Activated CD8-positive, alpha-beta memory T cell treated with anti-CD3 and anti-CD28 coated beads for 48 hours (primary cell): ENCODE measurements around the gene ZNF444.
"Not testable (repeated sequence)": the region's sequence is repeated elsewhere in the genome, so short reads cannot be mapped to it uniquely, and the experiment has no call there.

Experiments used
- DNase-seq, 3 experiments: peaks; one replicate each; pipeline ENCODE4 v3.0.0-alpha.2; 2020; ENCODE audit warnings: low read depth in 2 of 3, low spot score in 2 of 3

The ZNF444 gene

DNA sequence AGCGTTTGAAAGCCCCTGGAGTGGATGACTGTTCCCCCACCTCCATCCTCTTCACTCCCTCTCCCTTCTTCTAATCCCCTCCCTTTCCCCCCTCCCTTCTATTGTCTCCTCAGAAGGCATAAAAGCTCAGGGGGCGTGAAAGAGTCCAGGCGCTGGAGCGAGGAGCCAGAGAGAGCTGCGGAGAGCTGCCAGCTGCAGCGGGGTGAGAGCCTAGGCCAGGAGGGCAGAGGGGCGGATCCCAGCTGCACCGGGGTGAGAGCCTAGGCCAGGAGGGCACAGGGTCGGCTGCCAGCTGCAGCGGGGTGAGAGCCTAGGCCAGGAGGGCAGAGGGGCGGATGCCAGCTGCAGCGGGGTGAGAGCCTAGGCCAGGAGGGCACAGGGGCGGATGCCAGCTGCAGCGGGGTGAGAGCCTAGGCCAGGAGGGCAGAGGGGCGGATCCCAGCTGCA, 34.8 kb downstream of the ZNF444 start, which contains the start of gene GALP:
Gene GALP, plus strand, starts transcription at position 148 of the 447 bp plus-strand sequence. CDS start 1,101 bp downstream, outside the sequence.
- DNase-seq: not testable (repeated sequence)

DNA sequence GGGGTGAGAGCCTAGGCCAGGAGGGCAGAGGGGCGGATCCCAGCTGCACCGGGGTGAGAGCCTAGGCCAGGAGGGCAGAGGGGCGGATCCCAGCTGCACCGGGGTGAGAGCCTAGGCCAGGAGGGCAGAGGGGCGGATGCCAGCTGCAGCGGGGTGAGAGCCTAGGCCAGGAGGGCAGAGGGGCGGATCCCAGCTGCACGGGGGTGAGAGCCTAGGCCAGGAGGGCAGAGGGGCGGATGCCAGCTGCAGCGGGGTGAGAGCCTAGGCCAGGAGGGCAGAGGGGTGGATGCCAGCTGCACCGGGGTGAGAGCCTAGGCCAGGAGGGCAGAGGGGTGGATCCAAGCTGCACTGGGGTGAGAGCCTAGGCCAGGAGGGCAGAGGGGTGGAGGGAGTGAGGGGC, 35.2 kb downstream of the ZNF444 start:
- DNase-seq: not testable (repeated sequence)

GRCh38 chr19:56176881-56177280, 35.8 kb downstream of the ZNF444 start:
- DNase-seq: no peak

GRCh38 chr19:56177564-56178243, 36.6 kb downstream of the ZNF444 start:
- DNase-seq: no peak

GRCh38 chr19:56189785-56190184, 48.7 kb downstream of the ZNF444 start:
- no peak for DNase-seq

- DNase-seq: no peak
These were observed 50.0 kb downstream of the ZNF444 start for GRCh38 chr19:56191115-56191514.

GRCh38 chr19:56191711-56192110, 50.6 kb downstream of the ZNF444 start:
- DNase-seq: no peak

DNA sequence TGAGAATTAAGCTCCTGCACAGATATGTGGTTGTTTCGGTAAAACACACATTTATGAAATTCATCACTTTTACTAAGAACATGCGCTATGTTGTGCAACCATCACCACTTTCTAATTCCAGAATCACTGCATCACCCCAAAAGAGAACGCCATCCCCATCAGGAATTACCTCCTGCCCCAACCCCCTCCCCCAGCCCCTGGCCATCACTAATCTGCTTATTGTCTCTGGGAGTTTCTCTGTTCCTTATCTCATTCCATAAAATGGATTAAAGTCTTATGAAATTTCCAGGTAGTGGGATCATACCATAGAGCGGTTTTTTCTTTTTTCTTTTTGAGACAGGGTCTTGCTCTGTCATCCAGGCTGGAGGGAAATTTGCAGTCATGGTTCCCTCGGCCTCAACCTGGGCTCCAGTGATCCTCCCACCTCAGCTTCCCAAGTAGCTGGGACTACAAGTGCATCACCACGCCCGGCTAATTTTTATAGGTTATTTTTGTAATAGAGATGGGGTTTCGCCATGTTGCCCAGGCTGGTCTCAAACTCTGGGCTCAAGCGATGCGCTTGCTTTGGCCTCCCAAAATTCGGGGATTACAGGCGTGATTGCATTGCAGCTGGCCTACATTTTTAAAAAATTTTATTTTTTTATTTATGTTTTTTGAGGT, 53.0 kb downstream of the ZNF444 start:
- DNase-seq: no peak

GRCh38 chr19:56197646-56198045, 56.6 kb downstream of the ZNF444 start, which contains the start of gene ZSCAN5B:
ZSCAN5B (minus strand) TSS chr19:56197783; CDS start chr19:56193052, 4,731 bp downstream.
- not testable (repeated sequence) for DNase-seq

GRCh38 chr19:56199687-56200086, 58.6 kb downstream of the ZNF444 start:
- DNase-seq: no peak

GRCh38 chr19:56201973-56202372, 60.9 kb downstream of the ZNF444 start, which contains the start of gene ZSCAN5C:
ZSCAN5C (plus strand) TSS chr19:56202273; CDS start chr19:56205914, 3,641 bp downstream.
- no peak for DNase-seq

DNA sequence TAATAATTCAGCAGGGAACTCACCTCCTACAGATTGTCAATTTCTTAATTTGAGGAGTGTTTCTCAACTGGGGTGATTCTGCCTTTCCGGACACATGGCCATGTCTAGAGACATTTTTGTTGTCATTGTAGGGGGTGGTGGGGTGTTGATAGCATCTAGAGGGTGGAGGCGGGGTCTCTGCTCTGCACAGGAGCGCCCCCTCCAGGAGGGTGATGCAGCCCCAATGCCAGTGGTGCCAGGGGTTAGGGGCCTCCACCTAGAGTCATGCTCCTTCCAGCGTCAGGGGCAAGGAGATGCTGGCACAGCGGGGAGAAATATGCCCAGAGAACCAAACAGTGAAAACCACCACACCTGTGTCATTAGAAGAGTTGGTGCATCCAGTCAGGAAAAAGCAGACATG, 66.5 kb downstream of the ZNF444 start:
- DNase-seq: not testable (repeated sequence)

- no peak for DNase-seq
These were observed 68.0 kb downstream of the ZNF444 start for GRCh38 chr19:56209091-56209490.

DNA sequence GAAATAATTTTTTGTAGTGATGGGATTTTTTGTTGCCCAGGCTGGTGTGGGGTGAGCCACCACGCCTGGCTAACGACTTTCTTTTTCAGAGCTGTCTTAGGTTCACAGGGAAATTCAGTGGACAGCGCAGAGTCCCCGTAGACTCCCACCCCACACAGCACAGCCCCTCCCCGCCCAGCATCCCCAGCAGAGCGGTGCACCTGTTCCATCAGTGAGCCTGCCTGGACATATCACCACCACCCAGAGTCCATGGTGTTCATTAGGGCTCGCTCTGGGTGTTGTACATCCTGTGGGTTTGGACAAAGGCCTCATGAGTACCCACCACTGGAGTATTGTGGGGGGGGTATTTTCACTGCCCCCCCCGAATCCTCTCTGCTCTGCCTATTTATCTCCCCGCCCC, 68.9 kb downstream of the ZNF444 start:
- not testable (repeated sequence) for DNase-seq
